Fibroblast of skin of left biceps (primary cell): ENCODE data around the gene NAA16.

Source experiments
- DNase-seq, 2 experiments: peaks; one replicate each; pipeline ENCODE4 v3.0.0-alpha.2; 2013; ENCODE audit warnings: low read depth in 2 of 2

Gene NAA16

GRCh38 chr13:41304551-41304950, 6.5 kb upstream of the NAA16 start:
- no peak for DNase-seq

- no peak for DNase-seq
Measured at GRCh38 chr13:41306271-41307145, 4.6 kb upstream of the NAA16 start.

- no peak for DNase-seq
Measured at GRCh38 chr13:41307884-41308640, 3.0 kb upstream of the NAA16 start.

- DNase-seq: no peak
Measured at GRCh38 chr13:41311406-41312175, 524 bp downstream of the NAA16 start.

- no peak for DNase-seq
Measured at GRCh38 chr13:41312176-41312500, 1.1 kb downstream of the NAA16 start.

GRCh38 chr13:41313117-41313516, 2.0 kb downstream of the NAA16 start:
- no peak for DNase-seq

GRCh38 chr13:41313659-41314197, 2.7 kb downstream of the NAA16 start:
- DNase-seq: no peak

- DNase-seq: peak; percentile 29 to 45
Measured at GRCh38 chr13:41315443-41316047, 4.5 kb downstream of the NAA16 start.

GRCh38 chr13:41317243-41317642, 6.2 kb downstream of the NAA16 start:
- DNase-seq: no peak

GRCh38 chr13:41325752-41326151, 14.7 kb downstream of the NAA16 start:
- DNase-seq: no peak

- DNase-seq: no peak
Measured at GRCh38 chr13:41326661-41327060, 15.6 kb downstream of the NAA16 start.

- no peak for DNase-seq
Measured at GRCh38 chr13:41327994-41328790, 17.1 kb downstream of the NAA16 start.

GRCh38 chr13:41332829-41333228, 21.8 kb downstream of the NAA16 start:
- no peak for DNase-seq

- DNase-seq: no peak
Measured at GRCh38 chr13:41334810-41335209, 23.7 kb downstream of the NAA16 start.

GRCh38 chr13:41344358-41344757, 33.3 kb downstream of the NAA16 start:
- no peak for DNase-seq

- no peak for DNase-seq
Measured at GRCh38 chr13:41345165-41345913, 34.3 kb downstream of the NAA16 start.

GRCh38 chr13:41345914-41346589, 35.0 kb downstream of the NAA16 start:
- no peak for DNase-seq

- DNase-seq: peak in 1 of 2 experiments; percentile 8
Measured at GRCh38 chr13:41352935-41353840, 42.1 kb downstream of the NAA16 start.
